GM23248 (cell line): ENCODE results near the gene CNOT10. TPM values are rescaled to one million over a fixed set of nuclear protein-coding genes. Genes with fewer than 3 reads are reported as not detected.
"Not testable (repeated sequence)": the region's sequence is repeated elsewhere in the genome, so short reads cannot be mapped to it uniquely, and the experiment has no call there.

ENCODE experiments used
- DNase-seq: peaks from one replicate; pipeline ENCODE4 v3.0.0-alpha.2; 2015
- H2AFZ ChIP-seq: fragments of 200-600 bp; sonication (generic); 2 replicates; pipeline ENCODE4 v1.6.1; 2016; ENCODE audit warnings: antibody characterized with exemption
- H3F3A ChIP-seq: fragments of 200-600 bp; sonication (generic); 2 replicates; pipeline ENCODE4 v1.6.1; 2016; ENCODE audit warnings: mild to moderate bottlenecking, antibody characterized with exemption, mixed run types; ENCODE audit not compliant: insufficient read depth
- H3K27ac ChIP-seq: fragments of 200-600 bp; sonication (generic); 2 replicates; pipeline ENCODE4 v1.5.1; 2016; ENCODE audit warnings: mild to moderate bottlenecking
- H3K27me3 ChIP-seq: fragments of 200-600 bp; sonication (generic); replicated peaks from 2 replicates; pipeline ENCODE4 v1.6.1; 2016; ENCODE audit warnings: mild to moderate bottlenecking; ENCODE audit not compliant: insufficient read depth
- H3K36me3 ChIP-seq: fragments of 200-600 bp; sonication (generic); 2 replicates; pipeline ENCODE4 v1.6.1; 2016; ENCODE audit warnings: low read depth, mild to moderate bottlenecking
- H3K4me1 ChIP-seq: fragments of 200-600 bp; sonication (generic); 2 replicates; pipeline ENCODE4 v1.6.1; 2016; ENCODE audit warnings: mild to moderate bottlenecking; ENCODE audit not compliant: insufficient read depth
- H3K4me2 ChIP-seq: fragments of 200-600 bp; sonication (generic); one replicate; pipeline ENCODE4 v1.6.1; 2016; ENCODE audit warnings: mild to moderate bottlenecking; ENCODE audit not compliant: unreplicated experiment
- H3K4me3 ChIP-seq: fragments of 200-600 bp; sonication (generic); 2 replicates; pipeline ENCODE4 v1.5.1; 2016; ENCODE audit warnings: mild to moderate bottlenecking
- H3K79me2 ChIP-seq: fragments of 200-600 bp; sonication (generic); 2 replicates; pipeline ENCODE4 v1.6.1; 2016; ENCODE audit warnings: mild to moderate bottlenecking; ENCODE audit not compliant: insufficient read depth
- H3K9ac ChIP-seq: fragments of 200-600 bp; sonication (generic); 2 replicates; pipeline ENCODE4 v1.6.1; 2016; ENCODE audit warnings: mild to moderate bottlenecking
- H3K9me2 ChIP-seq: fragments of 200-600 bp; sonication (generic); 2 replicates; pipeline ENCODE4 v1.6.1; 2016; ENCODE audit warnings: mixed run types, mild to moderate bottlenecking, moderate library complexity; ENCODE audit not compliant: insufficient read depth
- H3K9me3 ChIP-seq: fragments of 200-600 bp; sonication (generic); one replicate; pipeline ENCODE4 v1.6.1; 2017; ENCODE audit warnings: low read depth
- H4K20me1 ChIP-seq: fragments of 200-600 bp; sonication (generic); 2 replicates; pipeline ENCODE4 v1.6.0; 2016; ENCODE audit not compliant: insufficient read depth
- EZH2 ChIP-seq: fragments of 200-600 bp; sonication (generic); IDR thresholded peaks from 2 replicates; pipeline ENCODE4 v1.6.1; 2018; ENCODE audit warnings: antibody characterized with exemption, mild to moderate bottlenecking; ENCODE audit not compliant: insufficient read depth, poor library complexity, severe bottlenecking
- EZH2phosphoT487 ChIP-seq: fragments of 200-600 bp; sonication (generic); IDR thresholded peaks from 2 replicates; pipeline ENCODE4 v1.6.1; 2018; ENCODE audit warnings: antibody characterized with exemption, moderate library complexity, mild to moderate bottlenecking, low read depth; ENCODE audit not compliant: insufficient read depth
- WGBS, 2 experiments: methylation state at CpG; one replicate each; pipeline ENCODE4 v1.1.6; 2015 to 2017; ENCODE audit warnings: low lambda C conversion rate in 2 of 2, low coverage in 1 of 2; ENCODE audit errors: missing lambda C conversion rate in 2 of 2; 5-methylcytosine and 5-hydroxymethylcytosine counted together
- in situ Hi-C: fragments of 300-500 bp; cut with MboI; formaldehyde crosslinking; loops from 2 replicates; pipeline ENCODE4 v1.15.0; 2020
- polyA plus RNA-seq: library from polyadenylated mRNA; unstranded; fragments of >200 nt; fragmentation: Nextera tagmentation; extraction: Ambion mirVana; gene quantifications from 2 replicates; pipeline ENCODE4 v1.2.1, GENCODE V29; 2016
- total RNA-seq: library from RNA; depleted of rRNA; stranded (reverse); fragments of >200 nt; shearing (Covaris generic); gene quantifications from 2 replicates; pipeline ENCODE4 v1.2.3, GENCODE V29; 2014

The CNOT10 gene
- total and polyA plus RNA-seq, 2 experiments from 2014 or later = 18.3 to 19.5 TPM

- Histone ChIP-seq H3K9me2 (no peaks in the 10 kb centered on the region), H3K9ac (no peak overlapping the region), H2AFZ (no peak overlapping the region), H3K4me1 (no peaks in the 10 kb centered on the region), H3K36me3 (peaks cover 5% of the 10 kb centered on the region; the same call in 1 of the 2 replicates), H3K4me3 (no peak overlapping the region), H3K4me2 (no peak overlapping the region), H4K20me1 (no peaks in the 10 kb centered on the region), H3K27ac (no peak overlapping the region), H3K79me2 (no peaks in the 10 kb centered on the region), H3K27me3 (no peaks in the 10 kb centered on the region), H3K9me3 (peaks cover 2% of the 10 kb centered on the region), H3F3A (peaks cover 3% of the 10 kb centered on the region; the same call in 1 of the 2 replicates)
- WGBS, 2 experiments = 96 to 97% methylated on average over 5 of the region's 5 CpGs
- TF ChIP-seq EZH2 = no peak
- DNase-seq = no peak
- in situ Hi-C loops = no loop called here
These were observed 34.9 kb downstream of the CNOT10 start for GRCh38 chr3:32719931-32720330.

- Histone ChIP-seq H3K4me2 (no peak overlapping the region), H3K9me3 (no peaks in the 10 kb centered on the region), H3K79me2 (no peaks in the 10 kb centered on the region), H3K36me3 (no peaks in the 10 kb centered on the region), H2AFZ (no peak overlapping the region), H3K27ac (peak overlapping the region; percentile 30; the same call in 1 of the 2 replicates), H3K27me3 (no peaks in the 10 kb centered on the region), H3K9me2 (no peaks in the 10 kb centered on the region), H3K9ac (no peak overlapping the region), H3K4me3 (no peak overlapping the region), H4K20me1 (no peaks in the 10 kb centered on the region), H3F3A (peaks cover 8% of the 10 kb centered on the region; the same call in 1 of the 2 replicates), H3K4me1 (0 out of 2 replicates have a peak, but pooled peaks cover 7% of the 10 kb centered on the region)
- no peak for TF ChIP-seq EZH2
- TF ChIP-seq EZH2phosphoT487 = no peak
- DNase-seq = peak; percentile 59
- in situ Hi-C loops = no loop called here
These were observed 40.7 kb downstream of the CNOT10 start for GRCh38 chr3:32725721-32726120.

GRCh38 chr3:32733631-32734229, 48.7 kb downstream of the CNOT10 start:
- H3K79me2 ChIP-seq = no peaks in the 10 kb centered on the region
- in situ Hi-C loops = loop anchor here (10.0 kb wide), 1 partner anchor 201 kb away; no protein-coding TSS in a partner anchor
- TF ChIP-seq EZH2 (no peak), EZH2phosphoT487 (no peak)

GRCh38 chr3:32734756-32735155, 49.8 kb downstream of the CNOT10 start:
- Histone ChIP-seq H3K36me3 (peaks cover 6% of the 10 kb centered on the region; the same call in 1 of the 2 replicates), H3K27ac (no peak overlapping the region), H2AFZ (no peak overlapping the region), H4K20me1 (no peaks in the 10 kb centered on the region), H3K4me1 (no peaks in the 10 kb centered on the region), H3K79me2 (no peaks in the 10 kb centered on the region), H3F3A (no peaks in the 10 kb centered on the region), H3K9ac (no peak overlapping the region), H3K4me2 (no peak overlapping the region), H3K27me3 (no peaks in the 10 kb centered on the region), H3K9me3 (no peaks in the 10 kb centered on the region), H3K9me2 (no peaks in the 10 kb centered on the region), H3K4me3 (no peak overlapping the region)
- no peak for DNase-seq
- WGBS, 2 experiments = 97 to 99% methylated on average over 3 of the region's 3 CpGs
- in situ Hi-C loops = loop anchor here (10.0 kb wide), 1 partner anchor 200 kb away; no protein-coding TSS in a partner anchor
- TF ChIP-seq EZH2phosphoT487 = no peak
- TF ChIP-seq EZH2 = no peak

More at GRCh38 chr3:32733631-32734229, 48.7 kb downstream of the CNOT10 start:
- no peaks in the 10 kb centered on the region for H3K9me3 ChIP-seq
- H3K4me1 ChIP-seq = no peaks in the 10 kb centered on the region
- H3K4me2 ChIP-seq = no peak overlapping the region
- 0 out of 2 replicates have a peak, but pooled peaks cover 6% of the 10 kb centered on the region for H3K36me3 ChIP-seq
- H2AFZ ChIP-seq = no peak overlapping the region
- no peaks in the 10 kb centered on the region for H3F3A ChIP-seq
- H3K27ac ChIP-seq = no peak overlapping the region
- no peaks in the 10 kb centered on the region for H3K9me2 ChIP-seq
- no peaks in the 10 kb centered on the region for H4K20me1 ChIP-seq
- H3K4me3 ChIP-seq = no peak overlapping the region
- H3K9ac ChIP-seq = no peak overlapping the region
- no peaks in the 10 kb centered on the region for H3K27me3 ChIP-seq
- DNase-seq = peak; percentile 59

- H3K27ac ChIP-seq, H2AFZ ChIP-seq, H3K79me2 ChIP-seq, H3K9me3 ChIP-seq, H3K4me2 ChIP-seq, H3K27me3 ChIP-seq, H3K36me3 ChIP-seq, in situ Hi-C loops, H3K9ac ChIP-seq, H3K9me2 ChIP-seq, H3F3A ChIP-seq, H3K4me3 ChIP-seq, H4K20me1 ChIP-seq, DNase-seq, H3K4me1 ChIP-seq: not testable (repeated sequence)
- 98% methylated on average over 6 of the region's 6 CpGs for WGBS, 2 experiments
These were observed 58.5 kb downstream of the CNOT10 start for GRCh38 chr3:32743470-32743869.
